SKM-1 (cell line): Measurements from ENCODE around the gene DIAPH2.

ENCODE experiments used
- DNase-seq: peaks from one replicate; lab custom pipeline; 2025; ENCODE audit not compliant: unreplicated experiment; lab: John Stamatoyannopoulos, UW

The DIAPH2 gene

DNA sequence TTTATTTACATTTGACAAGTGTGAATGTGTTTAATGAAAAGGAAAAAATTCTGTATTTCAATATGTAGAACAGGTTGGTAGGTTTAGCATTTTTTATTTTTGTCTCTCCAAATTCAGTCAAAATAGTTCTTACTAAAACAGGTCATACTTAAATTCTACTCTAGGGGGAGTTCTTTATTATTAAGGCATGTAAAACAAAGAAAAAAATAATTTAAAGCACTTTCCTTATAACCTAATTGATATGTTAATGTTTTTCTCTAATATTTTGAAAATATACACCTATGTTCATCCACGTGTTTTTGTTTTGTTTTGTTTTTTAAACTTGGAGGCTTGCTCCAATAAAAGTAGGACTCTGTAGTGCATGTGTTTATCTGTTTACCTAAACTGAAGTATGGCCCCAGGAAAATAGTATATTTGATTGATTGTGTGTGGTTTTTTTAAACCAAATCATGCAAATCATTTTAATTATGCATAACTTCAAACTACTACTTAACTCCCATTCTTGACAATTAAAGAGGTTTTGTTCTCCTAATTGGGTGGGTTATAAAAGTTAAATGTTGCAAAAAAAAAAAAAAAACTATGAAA lies 761.7 kb downstream of the DIAPH2 start:
- DNase-seq = no peak

DNA sequence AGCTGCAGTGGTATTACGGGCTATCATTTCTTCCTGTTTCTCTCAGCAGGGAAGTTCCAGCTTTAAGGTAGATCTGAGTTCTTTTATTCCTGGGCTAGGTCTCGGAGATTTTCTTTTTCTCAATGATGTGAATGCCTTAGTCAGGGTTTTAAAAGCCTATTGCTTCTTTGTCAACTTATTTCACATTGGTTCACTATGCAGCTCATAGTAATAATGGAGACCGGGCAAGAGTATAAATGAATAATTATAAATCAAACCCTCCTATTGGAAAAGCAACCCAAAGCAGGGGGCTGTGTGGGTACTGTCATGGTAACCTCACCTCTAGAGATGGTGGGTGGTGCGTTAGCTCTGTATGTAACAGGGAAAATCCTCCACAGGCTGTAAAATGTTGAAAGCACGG lies 762.7 kb downstream of the DIAPH2 start:
- no peak for DNase-seq

DNA sequence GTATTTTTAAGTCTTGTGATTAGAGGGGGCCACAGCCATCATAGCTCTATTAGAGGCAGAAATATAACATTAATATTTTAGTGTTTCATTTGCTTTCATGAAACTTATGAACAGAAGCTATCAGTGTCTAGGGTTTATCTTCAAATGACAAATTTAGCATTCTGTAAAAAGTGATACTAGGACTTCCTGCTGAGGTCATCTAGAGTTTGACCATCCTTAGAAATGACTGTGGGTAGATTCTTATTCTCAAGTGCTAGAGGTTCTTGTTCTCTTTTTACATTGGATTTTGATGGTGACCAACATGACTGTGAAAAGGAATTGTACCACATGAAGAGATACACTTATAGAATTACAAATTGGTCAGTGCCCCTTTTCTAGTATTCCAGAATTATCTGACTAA lies 767.6 kb downstream of the DIAPH2 start:
- DNase-seq = no peak

DNA sequence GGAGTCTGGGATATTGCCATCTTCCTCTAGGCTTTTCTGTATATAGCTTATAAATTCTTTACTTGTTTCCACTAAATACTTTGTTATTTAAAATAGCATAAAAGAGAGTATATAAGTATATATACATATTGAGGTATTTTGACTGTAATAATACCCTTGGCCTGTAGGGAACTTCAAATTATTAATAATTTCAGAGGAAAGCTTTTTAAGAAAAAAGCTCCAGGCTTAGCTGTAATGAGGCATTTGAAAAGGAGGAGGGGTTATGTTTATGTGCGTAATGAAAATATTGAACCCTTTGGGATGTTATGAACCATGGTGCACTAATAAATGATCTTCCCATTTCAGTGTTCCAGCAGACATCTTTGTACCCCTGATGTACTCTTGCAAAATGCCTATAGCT lies 777.1 kb downstream of the DIAPH2 start:
- DNase-seq = no peak

DNA sequence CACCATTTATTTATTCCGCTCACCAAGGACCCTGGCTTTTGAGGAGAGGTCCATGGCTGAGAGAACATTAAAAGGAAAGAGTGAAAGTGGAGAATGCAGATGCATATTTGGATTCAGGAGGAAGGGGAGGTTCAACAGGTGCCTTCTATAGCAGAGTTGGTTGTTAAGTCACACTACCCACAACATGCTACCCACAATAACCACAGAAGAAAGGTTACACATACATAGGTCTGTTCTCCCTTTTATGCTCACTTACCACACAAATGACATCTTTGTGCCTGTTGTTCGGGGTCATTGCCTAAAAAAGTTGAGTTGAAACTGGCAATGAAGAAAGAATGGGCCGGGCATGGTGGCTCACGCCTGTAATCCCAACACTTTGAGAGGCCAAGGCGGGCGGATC lies 786.4 kb downstream of the DIAPH2 start:
- DNase-seq = no peak

DNA sequence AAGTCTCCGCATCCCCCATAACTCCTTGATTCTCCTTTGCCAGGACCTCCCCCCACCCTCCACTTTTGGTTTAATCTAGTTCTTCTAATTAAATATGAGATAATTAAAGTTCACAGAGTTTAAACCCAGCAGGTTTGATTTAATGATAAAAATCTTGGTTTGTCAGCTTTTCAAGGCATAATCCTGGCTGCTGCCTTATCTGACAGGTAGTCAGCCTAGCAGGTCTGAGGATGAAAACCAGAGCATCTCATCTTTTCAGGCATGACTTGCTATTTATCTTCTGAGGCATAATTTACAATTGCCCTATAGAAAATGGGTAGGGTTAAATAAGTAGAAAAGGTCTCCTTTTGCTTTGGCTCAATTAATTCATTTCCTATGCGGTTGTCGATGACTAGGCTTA lies 790.3 kb downstream of the DIAPH2 start:
- DNase-seq = no peak

DNA sequence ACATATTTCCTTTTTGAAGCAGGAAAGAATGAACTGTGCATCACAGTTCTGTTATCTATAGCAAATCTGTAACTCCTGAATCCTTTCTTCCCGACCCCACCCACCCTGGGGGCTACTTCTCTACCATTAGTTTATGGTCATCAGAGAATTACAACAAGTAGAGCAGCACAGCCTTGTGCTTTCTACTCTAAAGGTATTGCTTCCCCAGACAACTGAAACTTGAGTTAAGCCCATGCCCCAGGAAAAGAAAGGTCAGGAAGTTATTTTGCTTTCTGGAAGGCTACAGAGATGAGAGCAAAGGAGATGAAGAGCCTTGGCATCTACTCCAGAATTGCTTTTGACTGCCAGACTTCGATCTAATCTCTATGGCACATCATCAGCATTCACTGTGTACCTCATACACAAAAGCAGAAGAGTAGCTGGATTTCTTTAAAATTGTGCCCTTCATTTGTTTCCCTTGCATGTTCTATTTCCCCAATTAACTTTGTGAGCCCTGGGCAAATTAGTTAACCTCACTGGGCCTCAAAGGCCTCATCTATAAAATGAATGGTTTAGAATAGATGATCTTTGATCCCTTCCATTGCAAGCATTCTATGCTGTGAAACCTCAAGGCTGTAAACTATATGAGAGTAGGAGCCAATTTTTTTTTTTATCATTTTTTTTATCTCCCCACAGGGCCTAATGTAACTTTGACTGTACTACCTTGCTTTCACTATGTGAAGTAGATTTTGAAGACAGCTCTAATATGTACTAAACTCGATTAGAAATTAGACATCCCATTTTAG lies 794.7 kb downstream of the DIAPH2 start:
- no peak for DNase-seq

DNA sequence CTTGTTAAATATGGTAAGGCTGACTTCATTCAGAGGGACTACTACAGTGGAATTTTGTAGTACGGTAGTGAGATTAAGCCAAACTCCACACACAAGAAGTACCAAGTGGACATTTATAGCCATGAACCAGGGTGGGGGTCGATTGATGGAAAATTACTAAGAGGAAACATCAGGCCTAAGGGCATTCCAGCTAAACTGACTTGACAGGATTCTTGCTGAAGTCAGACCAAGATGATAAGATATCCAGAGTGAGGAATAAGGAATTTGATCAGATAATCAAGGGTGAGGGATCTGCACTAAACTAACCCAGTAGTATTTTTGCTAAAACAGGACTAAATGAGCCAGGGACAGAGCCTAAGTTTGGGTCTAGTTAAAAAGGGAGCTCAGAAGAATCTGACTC lies 796.6 kb downstream of the DIAPH2 start:
- no peak for DNase-seq

DNA sequence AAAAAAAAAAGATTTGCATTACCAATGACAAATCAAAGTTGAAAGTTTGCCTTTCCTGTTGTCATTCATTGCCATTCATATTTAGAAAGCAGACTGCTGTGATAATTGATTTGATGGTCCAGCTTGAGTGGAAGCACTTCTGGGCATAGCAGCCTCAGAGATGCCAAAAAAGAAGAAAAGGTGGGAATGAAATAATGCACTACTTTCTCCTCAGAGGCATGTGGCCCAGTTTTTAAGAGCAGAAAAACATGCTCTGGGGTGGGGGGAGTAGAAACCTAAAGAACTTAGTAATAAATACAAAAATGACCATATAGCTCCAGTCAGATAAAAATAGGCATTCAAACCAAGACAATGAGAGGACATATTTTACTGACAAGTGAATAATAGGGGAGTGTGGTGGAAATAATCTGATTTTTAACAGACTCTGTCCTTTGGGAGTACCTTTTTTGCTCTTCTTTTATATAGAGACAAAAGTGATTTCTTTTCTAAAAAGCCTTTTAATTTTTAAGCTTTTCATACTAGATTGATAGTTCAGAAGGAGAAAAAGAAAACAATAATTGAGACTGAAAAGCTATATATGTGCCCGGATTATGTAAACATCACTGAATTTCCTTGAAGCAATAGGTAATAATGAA lies 798.1 kb downstream of the DIAPH2 start:
- DNase-seq = no peak

DNA sequence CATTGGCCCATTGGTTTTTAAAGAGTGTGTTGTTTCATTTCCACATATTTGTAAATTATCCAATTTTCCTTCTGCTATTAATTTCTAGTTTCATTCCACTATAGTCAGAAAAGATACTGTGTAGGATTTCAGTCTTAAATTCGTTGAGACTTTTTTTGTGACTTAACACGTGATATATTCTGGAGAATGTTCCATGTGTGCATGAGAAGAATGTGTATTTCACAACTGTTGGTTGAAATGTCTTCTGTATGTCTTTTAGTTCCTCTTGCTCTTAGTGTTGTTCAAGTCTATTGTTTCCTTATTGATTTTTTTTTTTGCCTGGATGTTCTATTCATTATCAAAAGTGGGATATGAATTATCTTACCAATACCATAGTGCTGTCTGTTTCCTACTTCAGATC lies 806.0 kb downstream of the DIAPH2 start:
- DNase-seq = no peak

DNA sequence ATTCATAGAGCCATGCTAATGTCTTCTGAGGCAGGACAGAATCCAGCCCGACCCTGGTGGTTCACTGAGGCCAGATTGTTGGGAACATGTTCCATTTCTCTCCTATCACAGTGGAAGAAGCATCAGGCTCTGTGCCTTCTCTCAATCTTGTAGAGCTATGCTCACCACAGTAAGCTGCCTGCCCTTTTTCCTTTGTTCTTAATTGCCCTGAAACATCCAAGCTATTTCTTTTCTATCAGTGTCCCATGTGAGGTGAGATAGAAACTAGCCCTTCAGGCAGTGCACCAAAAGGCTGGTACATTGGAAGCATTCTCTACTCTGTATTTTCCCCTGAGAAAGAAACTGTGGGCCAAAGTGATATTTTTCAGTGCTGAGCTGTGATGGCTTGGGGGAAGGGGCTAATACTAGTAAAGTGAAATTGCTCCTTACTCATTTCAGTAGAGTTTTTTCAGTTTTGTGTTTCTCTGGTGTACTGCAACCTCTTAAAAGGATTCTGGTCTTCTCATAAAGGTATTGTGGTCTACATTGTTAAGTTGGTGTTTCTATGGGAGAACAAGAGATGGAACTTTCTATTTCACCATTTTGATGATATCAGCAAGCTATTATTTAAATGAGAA lies 810.2 kb downstream of the DIAPH2 start:
- DNase-seq = no peak

DNA sequence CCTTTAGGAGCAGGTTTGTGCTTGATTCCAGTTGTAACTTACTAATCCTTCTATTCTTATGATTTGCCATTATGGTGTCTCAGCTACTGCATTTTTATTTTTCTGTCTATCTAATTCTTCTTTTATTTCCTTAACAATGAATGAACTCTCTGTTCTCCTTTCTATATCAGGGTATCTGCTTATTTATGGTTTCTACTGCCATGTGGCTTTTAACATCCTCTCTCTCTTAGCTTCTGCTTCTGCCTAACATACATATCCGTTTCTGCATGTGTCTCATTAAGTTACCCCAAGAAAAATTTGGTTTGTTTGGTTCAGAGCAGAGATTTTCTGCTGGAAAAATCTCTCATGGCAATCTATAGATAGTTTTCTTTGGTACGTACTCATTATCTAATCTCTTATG lies 813.5 kb downstream of the DIAPH2 start:
- no peak for DNase-seq

DNA sequence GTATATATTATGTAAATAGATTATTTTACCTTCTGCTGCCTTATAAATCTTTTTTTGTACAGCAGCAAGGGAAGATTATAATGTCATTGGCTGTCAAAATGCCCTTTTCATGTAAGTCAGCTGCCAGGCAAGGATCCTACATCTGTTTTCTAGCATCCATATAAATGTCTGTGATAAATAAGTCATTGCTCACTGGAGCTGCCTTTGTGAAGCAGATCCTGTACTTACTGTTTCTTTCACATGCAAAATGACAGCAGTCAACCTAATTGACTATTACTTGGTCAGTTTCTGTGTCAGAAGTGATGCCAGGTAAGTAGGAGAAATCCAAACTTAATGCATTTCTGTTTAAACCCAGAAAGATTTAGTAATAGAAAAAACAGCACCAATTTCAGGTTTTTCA lies 819.8 kb downstream of the DIAPH2 start:
- no peak for DNase-seq

DNA sequence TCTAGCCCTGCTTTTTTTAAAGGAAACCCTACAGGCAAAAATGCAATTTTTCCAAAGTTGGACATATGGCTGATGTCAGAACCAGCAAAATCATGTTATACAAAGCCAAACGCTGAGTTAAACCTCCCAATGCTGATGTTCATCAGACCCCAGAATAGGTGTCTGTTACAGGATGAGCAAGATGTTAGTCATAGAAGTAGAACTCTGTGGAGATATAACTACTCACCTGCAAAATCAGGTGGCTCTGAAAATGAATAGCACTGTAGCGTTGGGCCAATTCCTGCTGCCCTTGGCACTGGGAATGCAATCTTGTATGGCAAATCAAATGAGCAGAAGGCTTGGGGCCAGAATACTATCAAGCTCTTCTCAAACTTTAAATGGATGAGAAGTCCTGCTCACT lies 833.1 kb downstream of the DIAPH2 start:
- DNase-seq = no peak

DNA sequence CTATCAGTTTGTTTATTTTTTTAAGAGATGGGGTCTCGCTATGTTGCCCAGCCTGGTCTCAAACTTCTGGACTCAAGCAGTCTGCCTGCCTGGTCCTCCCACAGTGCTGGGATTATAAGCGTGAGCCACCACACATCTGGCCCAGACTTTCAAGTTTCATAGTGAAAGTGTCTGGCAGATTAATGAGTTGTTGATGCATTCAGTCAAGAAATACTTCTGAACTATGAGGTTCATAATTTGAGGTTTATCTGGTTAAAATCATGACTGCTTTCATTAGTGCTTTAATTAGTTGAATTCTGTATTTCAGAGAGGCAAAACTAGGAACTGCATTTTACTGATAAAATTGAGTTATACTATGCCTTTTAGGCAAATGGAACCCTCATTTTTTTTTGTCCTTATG lies 837.7 kb downstream of the DIAPH2 start:
- no peak for DNase-seq

DNA sequence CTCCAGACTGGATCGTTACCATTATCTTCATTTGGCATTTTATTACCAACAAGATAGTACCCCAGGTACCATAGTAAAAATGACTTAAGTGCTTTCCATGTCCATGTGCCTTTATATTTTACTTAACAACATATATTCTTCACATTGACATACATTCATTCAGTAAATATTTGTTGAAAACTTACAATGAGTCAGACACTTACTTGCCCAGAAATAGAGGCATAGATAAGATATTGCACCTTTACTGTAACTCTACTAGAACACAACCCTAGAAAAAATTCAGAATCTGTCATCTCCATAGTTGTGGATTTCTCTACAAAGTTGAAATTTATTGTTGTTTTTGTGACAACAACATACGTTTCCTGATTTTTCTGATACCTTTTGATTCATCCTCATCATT lies 839.7 kb downstream of the DIAPH2 start:
- no peak for DNase-seq

DNA sequence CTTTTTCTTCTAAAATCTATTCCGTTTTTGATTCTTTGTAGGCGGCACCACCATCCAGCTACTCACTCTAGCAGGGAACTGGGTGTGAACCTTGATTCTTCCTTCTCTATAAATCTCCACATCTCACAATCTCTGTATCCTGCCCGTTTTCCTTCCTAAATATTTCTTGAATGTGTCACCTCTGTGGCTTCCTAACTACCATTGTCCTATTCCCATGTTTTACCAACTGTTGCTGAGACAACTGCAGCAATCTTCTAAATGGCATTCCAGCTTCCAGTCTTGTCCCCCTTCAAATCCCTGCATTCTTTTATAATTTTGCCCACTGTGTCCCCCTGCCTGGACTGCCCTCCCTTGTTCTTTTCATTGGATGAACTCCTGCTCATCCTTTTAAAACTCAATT lies 840.4 kb downstream of the DIAPH2 start:
- no peak for DNase-seq

DNA sequence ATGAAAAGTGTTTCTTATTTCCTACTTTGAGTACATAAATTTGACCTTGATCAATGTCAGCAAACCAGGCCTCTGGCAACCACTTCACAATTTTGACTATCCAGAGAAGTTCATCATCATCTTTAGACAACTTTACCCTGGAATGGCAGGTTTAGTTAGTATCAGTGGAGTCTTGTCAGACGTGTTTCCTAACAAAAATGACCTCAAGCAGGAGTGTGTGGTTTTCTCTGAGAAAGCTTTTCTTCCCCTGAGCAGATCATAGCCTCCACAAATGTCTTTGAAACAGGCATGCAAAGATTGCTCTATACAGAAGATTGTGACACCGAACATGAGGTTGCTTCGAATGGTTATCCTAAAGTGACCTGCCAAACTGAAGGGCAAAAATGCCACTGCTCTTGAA lies 841.3 kb downstream of the DIAPH2 start:
- DNase-seq = no peak

DNA sequence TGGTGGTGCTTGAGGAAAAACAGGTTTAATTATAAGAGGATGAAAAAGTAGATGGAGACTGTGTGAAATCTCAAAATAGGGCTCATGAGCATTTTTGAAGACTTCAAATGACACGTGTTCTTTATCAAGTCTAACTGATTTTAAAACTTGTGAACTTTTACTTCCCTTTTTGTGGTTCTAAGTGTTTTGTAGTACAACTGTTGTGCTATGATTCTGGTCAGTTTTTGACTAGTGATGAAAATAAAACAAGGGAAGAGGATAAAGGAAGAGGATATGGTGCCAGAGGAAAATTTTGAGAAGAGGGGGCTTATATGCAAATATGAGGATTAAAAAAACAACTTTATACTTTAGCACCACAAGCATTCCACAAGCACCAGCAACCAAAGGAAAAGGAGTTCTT lies 843.1 kb downstream of the DIAPH2 start:
- DNase-seq = no peak

DNA sequence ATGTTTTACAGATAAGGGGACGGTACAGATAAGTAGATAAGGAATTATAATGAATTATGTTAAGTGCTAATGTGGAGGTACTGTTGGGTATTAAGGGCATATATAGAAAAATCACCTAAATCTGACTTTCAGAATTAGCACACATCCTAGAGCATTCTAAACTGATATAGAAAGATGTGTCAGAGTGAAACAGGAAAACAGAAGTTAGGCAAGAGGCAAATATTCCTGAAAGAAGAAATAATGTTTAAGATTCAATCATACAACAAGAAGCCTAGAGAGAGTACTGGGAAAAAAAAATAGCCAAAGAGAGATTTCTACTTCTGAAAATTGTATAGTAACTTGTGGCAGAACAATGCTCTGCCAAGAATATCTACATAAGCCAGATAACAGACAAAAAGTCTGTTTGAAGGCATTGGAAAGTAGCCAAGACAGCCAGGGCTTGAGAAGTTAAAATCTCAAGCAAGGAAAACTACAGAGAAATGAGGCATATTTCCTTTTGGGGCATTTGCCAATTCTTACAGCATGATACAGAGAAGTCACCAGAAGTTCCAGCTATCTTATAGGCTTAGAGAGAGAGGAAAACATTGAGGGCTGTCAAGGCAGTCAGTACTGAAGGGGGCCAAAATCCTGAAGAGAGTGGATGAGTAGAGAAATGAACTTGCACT lies 845.0 kb downstream of the DIAPH2 start:
- DNase-seq = no peak

DNA sequence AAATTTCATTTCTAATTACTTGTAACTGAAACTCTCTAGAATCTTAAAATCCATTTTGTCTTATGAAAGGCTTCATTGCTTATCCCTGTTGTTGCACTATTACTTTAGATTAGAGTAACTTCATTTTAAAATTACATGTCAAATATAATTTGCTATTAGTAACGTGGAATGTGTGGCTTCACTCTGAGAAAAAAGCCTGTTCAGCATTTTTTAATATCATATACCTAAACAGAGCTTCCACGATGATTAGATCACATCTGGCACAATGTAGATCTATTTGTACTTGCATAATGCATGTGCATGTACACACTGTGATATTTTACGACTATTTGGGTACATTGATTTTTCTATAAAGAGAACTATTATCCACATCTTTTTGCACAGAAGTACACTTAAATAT lies 847.2 kb downstream of the DIAPH2 start:
- DNase-seq = no peak

DNA sequence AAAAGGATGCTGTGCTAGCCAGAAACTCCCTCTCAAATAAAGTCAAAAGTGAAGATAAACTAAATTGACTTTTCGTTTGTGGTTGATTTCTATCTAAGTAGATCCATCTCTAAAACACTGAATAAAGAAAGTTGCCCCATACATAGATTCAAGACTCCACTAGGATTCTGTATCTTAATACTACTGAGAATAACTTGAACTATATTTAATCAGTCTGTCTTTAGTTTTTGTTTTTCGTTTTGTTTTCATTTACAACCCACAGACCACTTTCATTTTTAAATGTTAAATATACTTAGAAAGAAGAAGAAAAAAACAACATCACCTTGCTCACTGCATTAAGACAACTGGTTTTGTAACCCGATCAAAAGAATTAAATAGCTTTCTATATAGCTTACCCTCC lies 854.1 kb downstream of the DIAPH2 start:
- DNase-seq = no peak
